Islet precursor cell (in vitro differentiated cells): ENCODE data around the gene DTWD2.
"Not testable (repeated sequence)": the region's sequence is repeated elsewhere in the genome, so short reads cannot be mapped to it uniquely, and the experiment has no call there.

Source experiments
- DNase-seq: peaks from one replicate; pipeline ENCODE4 v3.0.0-alpha.2; 2018

DTWD2 gene

GRCh38 chr5:118987988-118988865 lies at the start of gene DTWD2:
Gene DTWD2 (minus strand): TSS chr5:118988547. CDS start chr5:118988511, 36 bp downstream.
- DNase-seq, result peak; percentile 97

GRCh38 chr5:119037496-119038215 lies 49.3 kb upstream of the DTWD2 start:
- DNase-seq, result no peak

- DNase-seq, result no peak
Measured at GRCh38 chr5:119036101-119036762, 47.9 kb upstream of the DTWD2 start.

GRCh38 chr5:119033135-119033534 lies 44.8 kb upstream of the DTWD2 start:
- DNase-seq, result no peak

GRCh38 chr5:119032656-119033055 lies 44.3 kb upstream of the DTWD2 start:
- DNase-seq, result no peak

GRCh38 chr5:119031905-119032304 lies 43.6 kb upstream of the DTWD2 start:
- DNase-seq, result no peak

- no peak for DNase-seq
Measured at GRCh38 chr5:119031011-119031886, 42.9 kb upstream of the DTWD2 start.

GRCh38 chr5:119028575-119028974 lies 40.2 kb upstream of the DTWD2 start:
- DNase-seq, result no peak

- no peak for DNase-seq
Measured at GRCh38 chr5:119022773-119023172, 34.4 kb upstream of the DTWD2 start.

- no peak for DNase-seq
Measured at GRCh38 chr5:119022017-119022745, 33.8 kb upstream of the DTWD2 start.

- no peak for DNase-seq
Measured at GRCh38 chr5:119021149-119021732, 32.9 kb upstream of the DTWD2 start.

- no peak for DNase-seq
Measured at GRCh38 chr5:119019949-119020348, 31.6 kb upstream of the DTWD2 start.

GRCh38 chr5:119019501-119019900 lies 31.2 kb upstream of the DTWD2 start:
- no peak for DNase-seq

GRCh38 chr5:119017994-119018393 lies 29.6 kb upstream of the DTWD2 start:
- no peak for DNase-seq

- DNase-seq, result no peak
Measured at GRCh38 chr5:119016125-119016774, 27.9 kb upstream of the DTWD2 start.

GRCh38 chr5:119011186-119011585 lies 22.8 kb upstream of the DTWD2 start:
- DNase-seq, result no peak

GRCh38 chr5:119010206-119010605 lies 21.9 kb upstream of the DTWD2 start:
- no peak for DNase-seq

- no peak for DNase-seq
Measured at GRCh38 chr5:119009131-119009530, 20.8 kb upstream of the DTWD2 start.

- no peak for DNase-seq
Measured at GRCh38 chr5:118999696-119000095, 11.3 kb upstream of the DTWD2 start.

- DNase-seq, result not testable (repeated sequence)
Measured at GRCh38 chr5:118998861-118999260, 10.5 kb upstream of the DTWD2 start.

GRCh38 chr5:118996098-118996497 lies 7.8 kb upstream of the DTWD2 start:
- no peak for DNase-seq
